ENCODE results near the gene C9orf152. TPM values are rescaled to one million over a fixed set of nuclear protein-coding genes. Genes with fewer than 3 reads are reported as not detected.

Gene C9orf152
- total RNA-seq, 2 experiments from 2014 or later = not detected

DNA sequence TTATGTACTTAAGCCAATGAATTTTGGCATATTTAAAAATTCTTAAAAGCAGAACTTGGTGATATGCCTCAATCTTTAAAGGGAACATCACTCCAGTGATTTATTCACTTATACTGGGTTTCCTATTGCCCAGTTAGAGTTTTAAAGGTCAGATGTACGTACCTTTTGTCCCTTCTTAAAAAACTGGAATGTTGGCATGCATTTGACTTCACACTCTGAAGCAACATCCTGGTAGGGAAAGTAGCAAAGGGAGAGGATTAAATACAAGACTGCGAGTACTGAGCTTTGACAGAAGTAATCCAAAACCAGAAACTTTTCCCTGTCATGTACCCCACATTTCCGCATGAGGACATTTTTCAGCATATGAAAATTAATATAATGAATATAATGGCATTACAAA, 36.7 kb upstream of the C9orf152 start:
- no peak overlapping the region for H3K4me3 Mint-ChIP-seq
- H3K27me3 Mint-ChIP-seq = no peaks in the 10 kb centered on the region
- H3K27ac Mint-ChIP-seq = no peak overlapping the region
- no peak for DNase-seq
- H3K36me3 Mint-ChIP-seq (ENCODE audit: low read depth) = peaks cover 56% of the 10 kb centered on the region
- ChIA-PET POLR2A (no interaction called here), CTCF (no interaction called here)
- peaks cover 7% of the 10 kb centered on the region for H3K4me1 Mint-ChIP-seq
- no peaks in the 10 kb centered on the region for H3K9me3 Mint-ChIP-seq

DNA sequence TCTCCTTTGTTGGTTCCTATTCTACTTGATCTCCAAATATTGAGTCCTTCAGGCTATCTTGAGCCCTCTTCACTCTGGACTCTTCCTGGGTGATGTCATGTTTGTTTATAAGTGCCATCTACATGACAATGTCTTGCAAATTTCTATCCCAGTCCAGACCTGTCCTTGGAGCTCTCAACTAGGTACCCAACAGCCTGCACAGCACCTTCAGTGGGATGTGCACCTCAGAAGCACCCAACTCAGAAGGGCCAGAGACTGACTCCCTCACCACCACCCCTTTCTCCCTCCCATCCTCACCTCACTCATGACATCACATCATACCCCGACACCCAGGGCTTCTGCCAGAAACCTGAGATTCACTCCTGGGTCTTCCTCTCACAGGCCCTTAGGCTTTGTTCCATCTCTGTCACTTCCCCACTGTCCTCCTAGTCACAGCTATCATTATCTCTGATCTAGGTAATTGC, 33.9 kb upstream of the C9orf152 start:
- no peak overlapping the region for H3K27ac Mint-ChIP-seq
- H3K27me3 Mint-ChIP-seq = no peaks in the 10 kb centered on the region
- ChIA-PET POLR2A (interaction anchor here (1.3 to 1.4 kb wide), 2 partner anchors 15 kb away, joined by 4 to 7 read pairs; partner anchors contain the start of gene TXN), CTCF (interaction anchor here (0.6 kb wide), 1 partner anchor 58 kb away, joined by 5 read pairs; no protein-coding TSS in a partner anchor)
- H3K9me3 Mint-ChIP-seq = no peaks in the 10 kb centered on the region
- no peaks in the 10 kb centered on the region for H3K4me1 Mint-ChIP-seq
- H3K4me3 Mint-ChIP-seq = no peak overlapping the region
- DNase-seq = no peak
- peaks cover 38% of the 10 kb centered on the region for H3K36me3 Mint-ChIP-seq (ENCODE audit: low read depth)

DNA sequence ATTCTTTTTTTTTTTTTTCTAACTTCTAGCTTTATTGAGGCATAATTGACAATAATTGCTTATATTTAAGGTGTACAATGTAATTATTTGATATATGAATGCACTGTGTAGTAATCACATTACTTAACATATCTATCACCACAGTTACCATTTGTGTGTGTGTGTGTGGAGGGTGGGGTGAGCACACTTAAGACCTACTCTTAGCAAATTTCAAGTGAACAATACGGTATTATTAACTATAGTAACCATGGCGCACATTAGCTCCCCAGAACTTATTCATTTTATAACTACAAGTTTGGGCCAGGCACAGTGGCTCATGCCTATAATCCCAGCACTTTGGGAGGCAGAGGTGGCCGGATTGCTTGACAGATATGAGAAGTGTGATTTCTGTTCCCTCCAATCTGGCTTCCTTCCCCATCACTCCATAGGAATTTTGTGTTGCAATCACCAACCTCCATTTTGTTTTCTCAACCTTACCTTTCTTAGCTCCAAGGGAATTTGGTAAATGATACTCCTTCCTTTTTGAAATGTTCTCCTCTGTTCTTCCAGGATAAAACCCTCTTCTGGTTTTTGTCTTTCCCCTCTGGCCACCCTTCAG, 33.4 kb upstream of the C9orf152 start:
- DNase-seq = no peak
- H3K4me3 Mint-ChIP-seq = no peak overlapping the region
- H3K27ac Mint-ChIP-seq = no peak overlapping the region
- no peaks in the 10 kb centered on the region for H3K4me1 Mint-ChIP-seq
- POLR2A ChIA-PET = interaction anchor here (1.3 to 1.4 kb wide), 2 partner anchors 15 to 85 kb away, joined by 3 to 7 read pairs; partner anchors contain the start of gene TXN
- no peaks in the 10 kb centered on the region for H3K27me3 Mint-ChIP-seq
- no peaks in the 10 kb centered on the region for H3K9me3 Mint-ChIP-seq
- H3K36me3 Mint-ChIP-seq (ENCODE audit: low read depth) = peaks cover 32% of the 10 kb centered on the region
- CTCF ChIA-PET = interaction anchor here (0.6 kb wide), 1 partner anchor 57 kb away, joined by 5 read pairs; no protein-coding TSS in a partner anchor

DNA sequence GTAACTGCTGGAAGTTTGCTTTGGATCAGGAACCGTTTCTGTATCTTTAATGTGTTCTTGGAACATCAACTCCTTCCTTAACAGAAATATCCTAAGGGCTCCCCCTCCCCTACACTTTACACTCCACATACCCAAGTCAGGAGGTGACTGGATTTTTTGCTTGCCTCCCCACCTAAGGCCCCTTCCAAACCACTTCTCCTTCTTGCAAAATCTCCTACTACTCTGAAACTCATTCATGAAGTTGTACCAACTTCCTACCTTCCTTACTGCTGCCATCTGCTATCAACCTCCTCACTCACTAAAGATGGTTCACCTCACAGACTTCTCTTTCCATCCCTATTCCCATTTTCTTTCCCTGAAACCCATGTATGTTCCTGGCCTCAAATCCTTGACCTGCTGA, 32.2 kb upstream of the C9orf152 start:
- no peak overlapping the region for H3K27ac Mint-ChIP-seq
- H3K27me3 Mint-ChIP-seq = no peaks in the 10 kb centered on the region
- ChIA-PET POLR2A (interaction anchor here (1.3 to 1.4 kb wide), 2 partner anchors 17 to 84 kb away, joined by 3 to 7 read pairs; partner anchors contain the start of gene TXN), CTCF (no interaction called here)
- no peaks in the 10 kb centered on the region for H3K4me1 Mint-ChIP-seq
- H3K4me3 Mint-ChIP-seq = no peak overlapping the region
- DNase-seq = no peak
- no peaks in the 10 kb centered on the region for H3K9me3 Mint-ChIP-seq
- peaks cover 24% of the 10 kb centered on the region for H3K36me3 Mint-ChIP-seq (ENCODE audit: low read depth)

DNA sequence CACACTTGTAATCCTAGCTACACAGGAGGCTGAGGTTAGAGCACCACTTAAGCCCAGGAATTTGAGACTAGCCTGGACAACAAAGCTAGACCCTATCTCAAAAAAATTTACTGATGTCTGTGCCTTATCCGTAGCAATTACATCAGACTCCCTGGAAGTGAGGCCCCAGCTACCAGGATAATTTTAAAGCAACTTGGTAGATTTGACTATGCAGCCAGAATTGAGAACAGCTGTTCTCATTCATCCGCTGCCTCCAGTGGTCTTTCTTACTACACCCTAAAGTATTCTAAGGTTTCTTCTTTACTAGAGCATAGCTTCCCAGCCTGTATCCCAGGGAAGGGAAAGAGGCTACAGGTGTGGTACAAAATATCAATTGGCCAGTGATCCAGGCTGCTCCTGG, 20.4 kb upstream of the C9orf152 start:
- Mint-ChIP-seq H3K4me3 (no peak overlapping the region), H3K36me3 (ENCODE audit: low read depth) (no peaks in the 10 kb centered on the region), H3K27me3 (peaks cover 14% of the 10 kb centered on the region), H3K9me3 (no peaks in the 10 kb centered on the region), H3K27ac (no peak overlapping the region), H3K4me1 (no peaks in the 10 kb centered on the region)
- ChIA-PET POLR2A (no interaction called here), CTCF (no interaction called here)
- no peak for DNase-seq

DNA sequence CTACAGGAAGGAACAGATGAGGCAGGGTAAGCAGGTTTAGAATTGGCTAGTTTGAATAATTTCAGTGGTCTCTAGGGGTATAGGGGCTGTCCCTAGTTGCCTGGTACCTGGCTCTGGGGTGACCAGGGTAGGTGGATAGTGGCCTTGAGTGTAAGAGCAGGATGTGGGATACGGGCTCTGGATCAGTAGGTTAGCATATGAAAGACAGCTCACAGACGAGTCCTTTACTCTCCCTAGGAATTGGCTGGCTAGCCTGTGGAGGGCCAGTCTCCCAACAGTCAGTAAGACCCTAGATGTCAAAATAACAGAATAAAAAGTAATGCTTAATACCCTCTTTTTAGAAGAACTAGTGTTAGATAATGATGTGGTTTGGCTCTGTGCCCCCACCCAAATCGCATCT, 16.6 kb upstream of the C9orf152 start:
- no peaks in the 10 kb centered on the region for H3K36me3 Mint-ChIP-seq (ENCODE audit: low read depth)

DNA sequence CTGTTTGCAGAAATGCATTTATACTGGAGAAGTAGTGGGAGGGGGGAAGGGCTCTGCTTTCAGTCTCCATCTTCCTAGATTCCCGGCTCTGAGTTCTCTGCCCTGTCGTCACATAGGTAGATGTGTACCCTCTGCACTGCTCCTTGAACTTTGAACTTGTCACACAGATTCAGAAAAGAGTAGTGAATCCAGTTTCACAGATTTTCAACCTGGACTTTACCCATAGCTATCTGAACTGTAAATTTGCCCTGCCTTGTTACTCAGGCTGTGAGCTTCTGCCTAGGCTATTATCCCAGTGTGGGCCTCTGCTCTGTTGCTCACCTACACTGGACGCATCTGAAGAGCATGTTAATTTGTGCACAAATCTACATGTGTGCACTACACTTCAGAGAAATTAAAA, 12.8 kb upstream of the C9orf152 start:
- Mint-ChIP-seq H3K27ac (no peak overlapping the region), H3K27me3 (peaks cover 21% of the 10 kb centered on the region), H3K4me1 (peaks cover 2% of the 10 kb centered on the region), H3K4me3 (no peak overlapping the region), H3K9me3 (no peaks in the 10 kb centered on the region), H3K36me3 (ENCODE audit: low read depth) (no peaks in the 10 kb centered on the region)
- DNase-seq = no peak
- CTCF ChIA-PET = interaction anchor here (0.6 to 1.2 kb wide), 2 partner anchors 316 to 334 kb away, joined by 3 to 4 read pairs; no protein-coding TSS in a partner anchor
- POLR2A ChIA-PET = interaction anchor here (1.6 kb wide), 1 partner anchor 22 kb away, joined by 3 read pairs; no protein-coding TSS in a partner anchor

More for the DNA sequence above, 16.6 kb upstream of the C9orf152 start:
- no peak overlapping the region for H3K4me3 Mint-ChIP-seq
- ChIA-PET CTCF (no interaction called here), POLR2A (no interaction called here)
- no peaks in the 10 kb centered on the region for H3K9me3 Mint-ChIP-seq
- no peaks in the 10 kb centered on the region for H3K4me1 Mint-ChIP-seq
- H3K27me3 Mint-ChIP-seq = peaks cover 16% of the 10 kb centered on the region
- DNase-seq = no peak
- H3K27ac Mint-ChIP-seq = no peak overlapping the region

DNA sequence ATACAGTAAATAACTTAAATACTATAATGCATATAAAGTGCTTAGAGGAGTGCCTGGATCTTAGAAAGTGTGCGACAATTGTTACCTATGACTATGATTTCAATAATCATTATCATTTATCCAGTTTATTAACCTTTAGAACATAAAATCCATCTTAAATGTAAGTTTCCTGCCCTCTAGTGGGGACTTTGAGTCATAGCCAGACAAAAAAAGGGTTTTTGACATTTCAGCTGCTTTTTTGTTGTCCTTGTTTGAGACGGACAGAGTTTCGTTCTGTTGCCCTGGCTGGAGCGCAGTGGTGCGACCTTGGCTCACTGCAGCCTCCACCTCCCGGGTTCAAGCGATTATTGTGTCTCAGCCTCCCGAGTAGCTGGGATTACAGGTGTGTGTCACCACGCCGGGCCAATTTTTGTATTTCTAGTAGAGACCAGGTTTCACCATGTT, 9.7 kb upstream of the C9orf152 start:
- no peaks in the 10 kb centered on the region for H3K36me3 Mint-ChIP-seq (ENCODE audit: low read depth)
- H3K4me3 Mint-ChIP-seq = no peak overlapping the region
- ChIA-PET POLR2A (no interaction called here), CTCF (interaction anchor here (1.1 to 4.0 kb wide), 9 partner anchors 31 to 644 kb away, joined by 3 to 41 read pairs (median 4); no protein-coding TSS in a partner anchor)
- H3K27me3 Mint-ChIP-seq = peaks cover 25% of the 10 kb centered on the region
- peaks cover 9% of the 10 kb centered on the region for H3K4me1 Mint-ChIP-seq
- no peak for DNase-seq
- no peak overlapping the region for H3K27ac Mint-ChIP-seq
- no peaks in the 10 kb centered on the region for H3K9me3 Mint-ChIP-seq

DNA sequence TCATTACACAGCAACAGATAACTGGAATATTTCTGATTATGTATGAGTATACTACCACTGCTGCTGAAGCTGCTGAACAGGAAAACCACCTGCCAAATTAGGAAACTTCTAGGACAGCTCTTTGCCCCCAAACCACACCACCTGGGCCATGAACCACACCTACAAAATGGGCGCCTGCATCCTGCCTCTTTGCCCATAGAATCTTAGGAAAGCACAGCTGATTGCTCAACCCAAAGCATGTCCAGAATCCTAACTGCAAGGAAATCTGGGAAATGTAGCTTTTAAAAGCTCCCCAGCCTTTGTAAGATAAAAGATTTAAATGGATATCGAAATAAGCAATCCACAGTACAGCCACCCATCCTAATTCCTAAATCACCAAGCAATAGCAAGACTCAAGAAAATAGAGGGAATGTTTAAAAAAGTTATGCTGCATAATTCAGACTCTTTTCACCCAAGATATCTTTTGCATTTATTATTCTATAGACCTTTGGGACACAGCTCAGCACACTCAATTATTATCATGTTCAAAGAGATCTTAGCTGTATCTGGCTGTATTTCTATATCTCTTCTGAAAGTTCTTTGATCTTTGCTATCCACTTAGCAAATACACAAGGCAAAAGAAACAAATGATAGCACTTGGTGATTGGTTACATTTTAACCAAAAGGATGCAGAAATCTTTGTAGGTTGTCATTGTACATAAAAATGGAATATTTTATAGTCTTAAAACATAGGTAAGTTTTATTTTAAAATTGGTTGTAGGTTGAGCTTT, 6.8 kb upstream of the C9orf152 start:
- Mint-ChIP-seq H3K4me3 (no peak overlapping the region), H3K9me3 (no peaks in the 10 kb centered on the region), H3K4me1 (peaks cover 9% of the 10 kb centered on the region), H3K36me3 (ENCODE audit: low read depth) (no peaks in the 10 kb centered on the region), H3K27ac (no peak overlapping the region), H3K27me3 (peaks cover 26% of the 10 kb centered on the region)
- no peak for DNase-seq
- ChIA-PET CTCF (interaction anchor here (1.1 to 1.5 kb wide), 5 partner anchors 15 to 333 kb away, joined by 3 to 5 read pairs (median 3); no protein-coding TSS in a partner anchor), POLR2A (no interaction called here)

DNA sequence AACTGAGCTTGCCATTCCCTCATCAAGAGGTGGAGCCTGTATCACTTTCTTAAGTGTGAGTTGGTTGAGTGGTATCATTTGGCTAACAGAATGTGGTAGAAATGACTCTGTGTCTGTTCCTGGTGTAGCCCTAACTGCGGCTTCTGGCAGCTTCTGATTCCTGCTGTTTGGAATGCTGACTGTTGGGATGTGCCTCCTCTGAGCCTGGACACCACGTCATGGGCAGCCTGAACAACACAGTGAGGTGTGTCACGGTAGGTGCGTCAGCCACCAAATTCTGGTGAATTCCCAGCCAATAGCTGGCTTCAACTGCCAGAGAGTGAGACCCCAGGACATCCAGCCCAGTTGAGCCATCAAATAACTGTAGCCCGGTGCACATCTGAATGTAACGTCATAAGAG, 6.1 kb upstream of the C9orf152 start:
- peaks cover 9% of the 10 kb centered on the region for H3K4me1 Mint-ChIP-seq
- CTCF ChIA-PET = interaction anchor here (1.1 to 1.7 kb wide), 6 partner anchors 14 to 332 kb away, joined by 3 to 7 read pairs (median 4); no protein-coding TSS in a partner anchor
- DNase-seq = no peak
- H3K4me3 Mint-ChIP-seq = no peak overlapping the region
- peaks cover 27% of the 10 kb centered on the region for H3K27me3 Mint-ChIP-seq
- POLR2A ChIA-PET = no interaction called here
- H3K36me3 Mint-ChIP-seq (ENCODE audit: low read depth) = no peaks in the 10 kb centered on the region
- no peak overlapping the region for H3K27ac Mint-ChIP-seq
- H3K9me3 Mint-ChIP-seq = no peaks in the 10 kb centered on the region

DNA sequence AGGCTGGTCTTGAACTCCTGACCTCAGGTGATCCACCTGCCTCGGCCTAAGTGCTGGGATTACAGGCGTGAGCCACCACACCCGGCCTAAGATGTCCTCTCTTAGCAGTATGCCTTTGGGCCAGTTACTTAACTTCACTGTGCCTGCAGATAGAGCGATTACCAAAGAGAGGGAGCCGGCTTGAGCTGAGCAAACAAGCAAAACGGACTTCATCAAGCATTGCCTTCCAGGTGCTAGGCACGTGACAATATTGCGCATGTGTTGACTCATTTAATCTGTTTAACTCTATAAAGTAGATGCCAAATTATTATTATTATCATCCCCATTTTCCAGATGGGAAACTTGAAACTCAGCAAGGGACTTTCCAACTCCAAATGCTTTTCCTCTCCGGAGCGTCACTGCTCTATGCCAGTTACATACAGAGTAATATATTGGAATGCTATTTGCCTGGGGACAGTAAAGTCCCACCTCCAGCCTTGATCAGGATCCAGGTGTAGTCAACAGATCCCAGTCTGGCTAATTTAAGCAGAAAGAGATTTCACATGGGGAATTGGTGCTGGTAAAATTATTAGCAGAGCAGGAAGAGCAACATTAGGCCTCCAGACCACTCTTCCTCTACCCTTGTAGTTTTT, 5.6 kb upstream of the C9orf152 start:
- ChIA-PET POLR2A (no interaction called here), CTCF (interaction anchor here (1.7 kb wide), 1 partner anchor 30 kb away, joined by 7 read pairs; no protein-coding TSS in a partner anchor)
- H3K27me3 Mint-ChIP-seq = peaks cover 28% of the 10 kb centered on the region
- DNase-seq = no peak
- H3K4me1 Mint-ChIP-seq = peaks cover 9% of the 10 kb centered on the region
- H3K9me3 Mint-ChIP-seq = no peaks in the 10 kb centered on the region
- no peak overlapping the region for H3K4me3 Mint-ChIP-seq
- no peaks in the 10 kb centered on the region for H3K36me3 Mint-ChIP-seq (ENCODE audit: low read depth)
- no peak overlapping the region for H3K27ac Mint-ChIP-seq

DNA sequence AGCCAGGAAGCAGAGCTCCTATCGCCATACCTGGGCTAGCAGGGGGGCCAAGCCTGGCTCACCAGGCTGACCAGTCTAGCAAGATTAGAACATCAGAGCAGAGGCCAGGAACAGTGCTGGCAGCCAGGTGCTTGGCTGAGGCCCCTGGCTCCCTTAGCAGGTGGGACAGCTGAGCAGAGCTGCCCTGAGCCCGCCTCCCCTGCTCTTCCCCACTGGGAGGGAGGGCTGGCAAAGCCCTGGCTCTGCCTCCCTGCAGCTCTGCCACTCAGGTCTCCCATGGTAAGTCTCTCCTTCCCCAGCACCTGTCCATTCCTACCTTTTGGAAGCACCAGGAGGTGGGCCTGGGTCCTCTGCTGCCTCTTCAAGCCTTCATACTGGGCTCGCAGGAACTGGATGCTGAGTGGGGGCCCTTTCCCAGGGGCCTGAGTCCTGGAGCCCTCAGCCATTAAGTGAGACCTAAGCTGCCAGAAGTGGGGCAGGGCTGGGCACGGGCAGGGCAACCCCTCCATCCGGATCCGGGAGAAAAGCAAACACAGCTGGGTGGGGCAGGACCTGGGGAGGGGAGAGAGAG, 803 bp downstream of the C9orf152 start:
- CTCF ChIA-PET = interaction anchor here (1.8 kb wide), 1 partner anchor 24 kb away, joined by 4 read pairs; no protein-coding TSS in a partner anchor
- no peak for DNase-seq
- no peaks in the 10 kb centered on the region for H3K4me1 Mint-ChIP-seq
- H3K9me3 Mint-ChIP-seq = no peaks in the 10 kb centered on the region
- no peak overlapping the region for H3K4me3 Mint-ChIP-seq
- H3K27ac Mint-ChIP-seq = no peak overlapping the region
- POLR2A ChIA-PET = no interaction called here
- no peaks in the 10 kb centered on the region for H3K36me3 Mint-ChIP-seq (ENCODE audit: low read depth)
- H3K27me3 Mint-ChIP-seq = peaks cover 30% of the 10 kb centered on the region

Data from activated CD4-positive, alpha-beta memory T cell treated with anti-CD3 and anti-CD28 coated beads, Interleukin-2, amount 10 ng/mL, durations not matched to agents 7 days and 5 days (primary cell).